HG03575 (cell line): ENCODE measurements around the gene RFT1.

ENCODE experiments used
- ATAC-seq: cut with Tn5 transposase; IDR thresholded peaks from one replicate; pipeline ENCODE4 v1.9.1; 2021; ENCODE audit not compliant: unreplicated experiment, insufficient number of reproducible peaks, low FRiP score; ENCODE audit errors: extremely low read depth

RFT1 gene, protein sequence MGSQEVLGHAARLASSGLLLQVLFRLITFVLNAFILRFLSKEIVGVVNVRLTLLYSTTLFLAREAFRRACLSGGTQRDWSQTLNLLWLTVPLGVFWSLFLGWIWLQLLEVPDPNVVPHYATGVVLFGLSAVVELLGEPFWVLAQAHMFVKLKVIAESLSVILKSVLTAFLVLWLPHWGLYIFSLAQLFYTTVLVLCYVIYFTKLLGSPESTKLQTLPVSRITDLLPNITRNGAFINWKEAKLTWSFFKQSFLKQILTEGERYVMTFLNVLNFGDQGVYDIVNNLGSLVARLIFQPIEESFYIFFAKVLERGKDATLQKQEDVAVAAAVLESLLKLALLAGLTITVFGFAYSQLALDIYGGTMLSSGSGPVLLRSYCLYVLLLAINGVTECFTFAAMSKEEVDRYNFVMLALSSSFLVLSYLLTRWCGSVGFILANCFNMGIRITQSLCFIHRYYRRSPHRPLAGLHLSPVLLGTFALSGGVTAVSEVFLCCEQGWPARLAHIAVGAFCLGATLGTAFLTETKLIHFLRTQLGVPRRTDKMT

DNA sequence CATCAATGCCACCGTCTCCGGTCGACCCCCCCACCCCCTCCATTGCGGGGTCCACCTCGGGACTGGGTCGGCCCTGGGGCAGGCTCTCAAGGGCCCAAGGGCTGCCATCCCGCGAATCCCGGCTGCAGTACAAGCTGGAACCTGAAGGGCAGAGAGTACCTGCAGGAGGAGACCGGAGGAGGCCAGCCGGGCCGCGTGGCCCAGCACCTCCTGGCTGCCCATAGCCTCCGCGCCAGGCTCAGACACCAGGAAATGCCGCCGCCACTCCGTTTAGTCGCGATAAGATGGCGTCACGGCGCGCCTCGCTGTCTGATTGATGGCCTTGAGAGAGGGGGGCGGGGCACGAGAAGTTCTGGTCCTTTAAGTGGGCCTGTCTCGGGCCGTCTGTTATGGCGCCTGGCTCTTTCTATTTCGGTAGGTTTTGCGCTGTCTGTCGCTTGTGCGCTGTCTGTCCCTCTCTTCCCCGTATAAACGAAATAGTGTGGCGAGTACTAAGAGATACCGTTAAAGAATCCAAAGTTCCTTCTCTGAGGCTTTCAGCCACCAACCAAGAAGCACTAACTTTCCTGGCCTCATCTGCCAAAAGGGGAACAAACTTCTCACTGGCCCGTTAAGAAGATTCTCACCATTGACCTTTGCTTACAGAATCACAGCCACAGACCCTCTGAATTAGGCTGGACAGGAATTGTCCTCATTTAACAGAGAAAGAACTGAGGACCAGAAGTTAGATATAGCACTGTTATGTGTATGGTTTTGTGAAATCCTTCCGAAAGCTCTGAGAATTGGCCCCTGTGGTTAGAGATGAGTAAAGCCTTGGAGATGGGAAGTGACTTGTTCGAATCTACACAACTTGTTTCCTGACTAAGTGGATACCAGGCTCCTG is at the start of gene RFT1:
Gene RFT1 (minus strand): TSS at position 257 of the 883 bp plus-strand sequence. CDS start 35 bp downstream, at position 222.
- no peak for ATAC-seq

DNA sequence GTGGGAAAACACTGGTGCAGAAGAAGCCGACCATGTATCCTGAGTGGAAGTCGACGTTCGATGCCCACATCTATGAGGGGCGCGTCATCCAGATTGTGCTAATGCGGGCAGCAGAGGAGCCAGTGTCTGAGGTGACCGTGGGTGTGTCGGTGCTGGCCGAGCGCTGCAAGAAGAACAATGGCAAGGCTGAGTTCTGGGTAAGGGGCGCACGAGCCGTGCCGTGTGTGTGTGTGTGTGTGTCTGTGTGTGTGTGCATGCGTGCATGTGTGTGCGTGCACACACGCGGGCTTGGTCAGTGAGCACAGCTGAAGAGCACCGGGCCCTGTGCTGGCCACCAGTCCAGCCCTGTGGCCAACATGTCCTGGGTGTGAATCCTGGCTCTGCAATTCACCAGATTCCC is 49.3 kb upstream of the RFT1 start:
- no peak for ATAC-seq

DNA sequence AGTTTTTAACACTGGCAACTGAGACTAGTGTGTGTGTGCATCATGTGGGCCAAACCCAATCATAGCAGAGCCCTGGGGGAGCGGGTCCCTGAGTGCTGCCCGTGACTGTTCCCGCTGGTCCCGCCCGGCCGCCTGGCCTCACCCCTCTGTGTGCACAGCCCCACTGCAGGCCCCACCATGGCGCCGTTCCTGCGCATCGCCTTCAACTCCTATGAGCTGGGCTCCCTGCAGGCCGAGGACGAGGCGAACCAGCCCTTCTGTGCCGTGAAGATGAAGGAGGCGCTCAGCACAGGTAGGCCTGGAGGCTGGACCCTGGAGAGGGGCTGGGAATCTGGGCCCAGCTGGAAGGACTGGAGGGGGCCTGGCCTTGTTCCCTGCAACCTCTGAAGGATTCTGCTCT is 48.0 kb upstream of the RFT1 start:
- no peak for ATAC-seq

DNA sequence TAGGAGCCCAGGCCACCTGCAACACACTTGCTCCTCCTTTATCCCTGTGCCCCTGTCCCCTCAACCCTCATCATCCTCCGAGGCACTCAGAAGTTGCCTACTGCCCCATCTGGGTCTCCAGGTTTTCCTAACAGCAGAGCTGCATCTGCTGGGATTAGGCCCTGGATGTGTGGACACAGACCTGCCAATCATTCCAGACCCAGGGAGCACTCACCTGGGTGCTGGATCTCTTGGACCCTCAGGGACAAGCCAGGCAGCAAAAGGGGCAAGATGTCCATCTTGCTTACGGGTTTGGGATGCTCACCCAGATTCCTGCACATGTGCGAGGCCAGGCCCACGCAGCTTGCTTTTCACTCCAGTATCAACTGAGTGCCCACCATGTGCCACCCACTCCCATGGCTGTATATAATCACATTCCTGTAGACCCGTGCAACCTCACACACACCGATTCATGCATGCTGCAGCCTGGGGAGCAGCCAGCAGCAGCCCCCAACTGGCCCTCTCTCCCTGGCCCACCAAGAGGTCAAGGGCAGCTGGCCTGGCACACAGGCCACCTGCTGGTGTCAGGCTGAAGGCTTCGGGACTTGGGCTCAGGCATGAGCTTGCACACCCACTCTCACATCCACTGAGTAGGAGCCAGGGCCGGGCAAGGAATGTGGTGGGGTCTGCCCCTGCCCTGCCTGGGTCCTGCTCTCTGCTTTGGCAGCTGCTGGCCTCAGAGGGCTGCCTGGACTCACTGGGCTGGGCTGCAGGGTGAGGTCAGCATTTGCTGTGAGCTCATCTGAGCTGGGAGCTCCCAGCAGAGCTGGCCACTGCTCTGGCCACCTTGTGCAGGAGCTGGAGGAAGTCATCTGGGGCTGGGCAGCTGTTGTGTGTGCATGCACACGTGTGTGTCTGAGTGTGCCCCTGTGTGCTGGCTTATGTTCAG is 45.6 kb upstream of the RFT1 start:
- no peak for ATAC-seq

DNA sequence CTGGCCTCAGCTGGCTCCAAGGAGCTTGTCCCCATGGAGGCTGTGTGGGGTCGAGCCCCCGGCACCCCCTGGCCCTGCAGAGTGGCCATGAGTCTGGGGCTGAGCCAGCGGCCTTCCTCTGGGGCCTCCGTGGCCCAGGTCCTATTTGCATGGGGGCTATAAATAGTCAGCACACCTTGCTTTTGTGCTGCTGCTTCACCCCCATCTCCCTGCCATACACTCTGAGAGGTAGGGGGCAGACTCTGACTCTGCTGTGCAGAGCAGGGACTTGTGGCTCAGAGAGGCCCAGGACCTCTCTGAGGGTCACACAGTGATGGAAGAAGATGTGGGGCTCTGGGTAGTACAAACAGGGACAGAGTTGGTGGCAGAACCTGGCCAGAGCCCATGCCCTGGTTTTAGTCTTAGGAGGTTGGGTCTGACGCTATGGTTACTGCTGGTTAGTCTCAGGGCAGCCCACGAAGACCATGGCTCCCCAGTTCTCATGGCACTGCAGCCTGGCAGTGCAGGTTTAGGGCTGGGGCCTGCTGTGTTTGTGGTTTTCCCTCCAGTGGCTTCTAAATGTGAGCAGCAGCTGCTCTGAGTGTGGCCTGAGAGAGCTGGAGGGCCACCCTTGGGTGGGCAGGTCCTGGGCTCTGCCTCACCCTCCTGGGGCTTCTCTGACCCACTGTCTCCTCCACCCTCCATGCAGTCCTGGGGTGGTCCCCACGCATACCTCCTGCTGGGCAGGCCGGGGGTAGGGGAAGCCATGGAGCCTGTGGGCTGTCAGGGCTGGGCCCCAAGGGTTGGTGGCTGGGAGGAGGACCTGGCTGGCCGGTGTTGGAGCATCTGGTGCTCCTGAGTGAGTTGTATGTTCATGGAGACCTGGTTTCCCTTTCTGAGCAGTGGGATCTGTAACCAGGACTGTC is 44.4 kb upstream of the RFT1 start:
- no peak for ATAC-seq

DNA sequence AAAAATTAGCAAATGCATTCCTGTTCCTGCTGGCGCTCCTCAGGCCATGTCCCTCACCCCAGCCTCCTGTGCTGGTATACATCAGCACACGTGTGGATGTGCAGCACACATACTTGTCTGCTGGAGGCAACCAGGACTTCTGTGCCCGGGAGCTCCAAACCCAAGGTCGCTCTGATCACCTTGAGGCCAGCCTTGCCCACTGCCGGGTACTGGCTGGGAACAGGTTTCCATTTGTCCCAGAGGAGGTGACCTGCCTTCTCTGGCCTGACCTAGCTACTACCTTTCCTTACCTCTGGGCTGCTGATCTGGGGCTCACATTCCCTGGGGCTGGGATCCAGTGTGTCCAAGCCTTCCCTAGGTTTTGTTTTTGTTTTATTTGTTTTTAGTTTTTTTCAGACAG is 42.9 kb upstream of the RFT1 start:
- no peak for ATAC-seq

DNA sequence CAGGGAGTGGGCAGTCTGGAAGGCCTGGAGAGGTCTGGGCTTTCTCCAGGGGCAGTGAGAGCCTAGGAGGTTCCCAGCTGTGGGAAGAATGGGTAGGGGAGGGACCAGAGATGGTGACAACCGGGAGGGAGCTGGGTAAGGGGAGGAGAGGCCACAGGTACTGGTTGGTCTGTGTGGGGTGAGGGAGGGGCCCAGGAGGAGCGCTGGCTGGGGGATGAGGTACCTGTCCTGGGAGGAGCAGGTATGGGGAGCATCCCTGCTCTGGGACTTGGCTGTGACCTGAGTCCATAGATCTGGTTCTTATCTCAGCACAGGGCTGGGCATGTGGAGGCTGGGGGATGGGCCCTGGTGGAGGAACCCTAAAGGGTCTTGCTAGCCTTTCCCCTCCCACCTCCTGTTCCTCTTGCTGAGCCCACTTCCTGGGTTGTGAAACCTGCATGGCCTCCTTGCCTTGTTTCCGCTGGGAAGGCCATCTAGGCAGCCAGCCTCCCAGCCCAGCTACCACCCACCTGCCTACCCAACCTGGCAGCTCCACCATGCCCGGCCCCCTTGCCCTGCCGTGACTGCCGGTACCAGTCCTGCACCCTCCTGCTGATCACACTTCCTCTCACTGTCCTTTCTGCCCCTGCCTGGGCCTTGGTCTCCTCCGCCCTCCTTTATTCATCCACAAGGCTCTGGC is 41.7 kb upstream of the RFT1 start:
- no peak for ATAC-seq

DNA sequence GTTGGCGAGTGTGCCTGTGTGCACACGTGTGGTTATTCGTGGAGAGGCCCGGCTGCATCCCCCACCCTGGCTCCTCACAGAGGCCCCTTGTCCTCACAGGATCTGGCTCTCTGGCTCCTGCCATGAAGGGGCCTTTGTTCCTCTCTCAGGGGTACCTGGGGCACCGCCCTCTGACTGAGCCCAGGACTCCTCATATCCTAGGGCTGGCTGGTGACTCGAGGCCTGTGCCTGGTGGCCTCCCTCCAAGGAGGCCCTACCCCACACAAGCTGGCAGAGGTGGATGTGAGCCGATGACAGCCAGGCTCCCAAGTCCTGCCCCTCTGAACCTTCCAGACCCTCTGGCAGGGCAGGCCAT is 40.8 kb upstream of the RFT1 start:
- ATAC-seq: no peak

DNA sequence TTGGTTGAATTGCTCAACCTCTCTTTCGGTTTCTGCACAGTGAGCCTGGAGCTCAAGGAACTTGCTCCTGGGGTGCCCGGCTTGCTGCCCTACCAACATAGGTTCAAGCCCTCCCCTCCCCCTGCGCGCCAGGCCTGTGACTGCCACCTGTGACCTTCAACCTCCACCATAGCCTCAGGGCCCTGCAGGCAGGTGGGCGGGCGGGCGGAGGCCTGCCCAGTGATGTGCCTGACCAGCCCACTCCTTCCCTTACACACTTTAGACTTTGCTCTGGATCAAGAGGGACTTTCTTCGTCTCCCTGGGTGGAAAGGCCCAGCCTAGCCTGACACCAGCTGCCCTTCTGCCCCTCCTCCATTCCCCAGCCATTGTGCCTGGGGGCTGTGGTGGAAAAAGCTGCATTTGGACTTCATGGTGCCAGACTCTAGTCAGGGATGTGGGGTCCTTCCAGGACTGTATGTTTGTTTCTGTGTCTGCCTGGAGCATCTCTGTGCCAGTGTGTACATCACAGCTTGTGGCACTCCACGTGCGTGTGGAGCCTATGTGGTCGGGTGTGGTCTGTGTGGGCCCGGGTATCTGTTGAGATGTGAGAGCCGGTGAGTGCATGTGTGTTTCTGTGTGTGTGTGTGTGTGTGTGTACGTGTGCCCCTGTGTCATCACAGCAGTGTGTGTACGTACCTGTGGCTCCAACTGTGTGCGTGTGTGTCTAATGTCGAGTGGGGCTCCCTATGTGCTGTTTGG is 40.3 kb upstream of the RFT1 start:
- no peak for ATAC-seq

DNA sequence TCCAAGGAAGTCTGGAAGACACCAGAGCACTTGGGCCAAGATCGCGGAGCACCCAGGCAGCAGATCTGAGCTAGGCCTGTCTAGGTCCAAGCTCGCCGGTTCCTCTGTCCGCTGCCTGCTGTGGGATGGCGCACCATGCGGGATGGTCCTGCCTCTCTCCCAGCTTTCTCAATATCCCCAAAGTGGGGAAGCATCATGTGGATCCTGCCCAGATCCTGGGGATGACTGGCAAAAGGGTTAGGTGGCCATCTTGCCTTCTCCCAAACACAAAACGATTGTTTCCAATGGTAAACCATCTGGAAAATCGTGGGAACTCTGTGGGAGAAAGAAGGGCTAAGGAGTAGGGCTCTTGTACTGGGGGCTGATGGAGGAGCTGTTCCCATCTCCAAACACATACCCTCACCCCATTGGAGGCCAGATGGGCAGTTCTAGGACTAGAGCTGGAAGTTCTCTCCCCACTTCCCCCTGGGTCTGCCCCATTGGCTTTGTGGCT is 39.6 kb upstream of the RFT1 start:
- no peak for ATAC-seq

DNA sequence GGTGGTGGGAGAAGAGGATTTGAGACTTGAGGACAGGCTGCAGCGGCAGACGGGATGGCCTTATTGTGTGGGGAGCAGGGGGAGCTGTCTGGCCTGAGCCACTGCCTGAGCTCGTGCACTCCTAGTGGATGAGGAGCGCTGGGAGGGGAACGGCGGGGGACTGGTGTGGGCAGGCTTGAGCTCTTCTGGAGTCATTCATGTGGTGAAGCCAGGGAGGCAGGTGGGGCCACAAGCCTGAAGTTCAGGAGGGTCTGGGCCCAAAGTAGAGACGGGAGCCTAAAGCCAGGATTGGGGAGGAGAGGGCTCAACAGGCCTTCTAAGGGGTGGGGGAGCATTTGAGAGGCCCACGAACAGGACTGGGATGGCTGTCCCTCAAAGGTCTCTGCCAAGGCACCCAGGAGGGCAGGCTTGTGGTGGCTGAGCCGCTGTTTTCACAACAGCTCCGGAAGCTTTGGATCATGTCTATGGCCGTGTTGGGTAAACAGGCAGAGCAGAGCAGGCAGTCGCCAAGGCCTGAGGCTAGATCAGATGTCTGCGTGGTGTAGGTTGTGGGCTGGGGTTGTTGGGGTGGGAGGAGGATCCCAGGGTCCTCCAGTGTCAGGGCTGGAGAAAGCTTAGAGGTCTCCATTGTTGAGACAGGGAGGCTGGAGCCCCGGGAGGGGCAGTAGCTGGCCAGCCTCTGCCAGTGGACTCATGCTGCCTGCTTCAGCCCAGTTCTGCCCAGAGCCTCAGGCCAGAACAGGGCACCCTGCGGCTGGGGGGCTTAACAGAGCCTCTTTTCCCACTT is 39.0 kb upstream of the RFT1 start:
- ATAC-seq: no peak

DNA sequence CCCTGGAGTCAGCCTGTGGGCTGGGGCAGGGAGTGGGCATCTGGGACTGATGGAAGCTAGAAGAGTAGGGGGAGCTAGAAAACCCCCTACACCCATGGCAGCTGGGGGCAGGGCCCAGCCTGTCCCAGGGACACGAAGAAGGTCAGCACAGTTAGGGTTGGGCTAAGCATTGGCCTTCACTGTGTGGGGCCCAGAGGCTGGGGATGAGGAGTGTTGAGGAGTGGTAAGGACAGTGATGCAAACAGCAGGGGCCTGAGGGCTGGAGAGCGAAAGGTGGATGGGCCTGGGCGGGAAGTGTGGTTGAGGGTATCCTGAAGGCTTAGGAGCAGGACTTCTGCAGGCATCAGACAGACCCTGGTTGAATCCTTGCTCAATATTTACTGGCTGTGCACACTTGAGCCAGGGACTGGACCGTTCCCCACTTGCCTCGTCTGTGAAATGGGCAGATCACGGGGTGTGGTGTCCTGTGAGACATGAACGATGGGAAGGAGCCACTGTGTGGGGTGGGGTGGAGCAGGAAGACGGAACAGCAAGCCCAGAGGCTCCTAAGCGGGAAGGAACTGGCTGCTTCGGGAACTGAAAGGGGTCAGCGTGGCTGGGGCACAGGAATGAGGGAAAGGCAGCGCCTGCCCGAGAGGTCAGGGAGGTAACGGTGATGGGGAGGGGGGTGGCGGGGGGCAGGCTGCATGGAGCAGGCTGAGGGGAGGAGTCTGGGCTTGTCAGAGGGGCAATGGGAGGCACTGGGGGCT is 38.1 kb upstream of the RFT1 start:
- ATAC-seq: no peak

DNA sequence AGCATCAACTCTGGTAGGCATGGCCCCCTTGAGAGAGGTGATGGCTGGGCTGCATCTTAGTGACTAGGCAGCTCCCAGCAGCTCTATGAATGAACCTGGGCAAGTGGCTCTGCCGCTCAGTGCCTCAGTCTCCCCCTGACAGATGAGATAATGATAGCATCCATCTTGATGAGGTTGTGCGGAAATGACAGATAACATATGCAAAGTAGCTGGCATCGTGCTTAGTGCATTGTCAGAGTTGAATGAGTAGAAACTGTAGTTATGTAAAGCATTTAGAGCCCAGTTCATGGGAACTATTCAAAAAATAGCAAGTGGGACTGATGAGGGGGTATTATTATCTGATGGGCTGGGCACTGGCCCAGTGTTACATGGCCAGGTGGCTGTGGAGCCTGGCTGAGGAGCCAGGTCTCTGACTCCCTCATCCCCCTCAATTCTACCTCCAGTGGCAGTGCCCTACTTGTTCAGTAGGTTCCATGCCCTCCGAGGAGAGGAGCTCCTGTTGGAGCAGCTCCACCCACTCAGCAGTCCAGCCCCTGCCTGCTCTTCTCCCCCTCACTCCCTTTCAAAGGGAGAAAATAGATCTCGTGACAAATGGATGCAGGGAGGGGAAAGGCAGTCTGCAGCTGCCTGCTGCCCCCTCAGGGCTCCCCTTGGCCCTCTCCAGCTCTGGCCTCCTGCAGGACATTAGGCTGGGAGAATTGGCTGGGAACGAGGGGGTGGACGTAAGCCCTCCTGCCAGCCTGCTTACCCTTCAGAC is 37.4 kb upstream of the RFT1 start:
- ATAC-seq: no peak

DNA sequence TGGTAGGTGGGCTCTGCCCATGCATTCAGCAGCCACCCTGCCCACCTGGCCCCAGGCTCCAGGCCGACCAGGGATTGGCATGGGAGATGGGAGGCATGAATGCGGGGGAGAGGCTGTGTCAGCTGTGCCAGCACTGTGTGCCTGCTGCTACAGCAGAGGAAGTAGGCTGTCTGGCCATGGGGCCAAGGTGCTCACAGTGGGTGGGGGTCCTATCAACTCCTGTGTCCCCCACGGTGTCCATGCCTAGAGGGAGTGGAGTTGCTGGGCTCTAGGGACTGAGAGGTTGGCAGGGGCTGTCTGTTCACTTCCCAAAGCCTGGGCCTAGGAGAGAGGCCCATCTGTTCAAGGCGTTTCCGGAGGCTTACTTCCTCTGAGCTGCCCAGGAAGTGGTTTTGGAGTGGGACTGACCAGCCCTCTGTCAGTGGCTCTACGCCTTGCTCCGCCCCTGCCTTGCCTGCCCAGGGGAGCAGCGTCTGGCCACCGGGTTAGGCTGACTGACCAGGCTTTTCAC is 36.6 kb upstream of the RFT1 start:
- ATAC-seq: no peak

DNA sequence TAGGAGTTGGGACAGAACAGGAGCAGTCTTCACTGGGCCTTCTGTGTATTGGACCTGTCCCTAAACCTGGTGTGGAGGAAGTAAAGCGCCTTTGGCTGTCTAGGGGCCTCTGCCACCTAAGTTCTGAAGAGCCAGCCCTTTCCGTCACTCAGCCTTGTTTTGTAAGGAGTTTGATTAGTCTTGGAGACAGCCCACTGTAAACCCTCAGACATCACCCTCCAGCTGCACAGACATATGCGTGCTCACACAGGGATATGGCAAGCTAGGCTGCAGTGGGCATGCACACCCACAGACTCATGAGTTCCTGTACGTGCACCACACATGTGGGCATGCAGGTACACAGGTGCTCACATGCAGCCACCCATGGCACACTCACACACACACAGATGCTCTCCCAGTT is 36.0 kb upstream of the RFT1 start:
- no peak for ATAC-seq
